Right lung (tissue), 5 donors: Measurements from ENCODE around the gene SLC51A. TPM values are rescaled to one million over a fixed set of nuclear protein-coding genes. Genes with fewer than 3 reads are reported as not detected.
"Not testable (repeated sequence)": the region's sequence is repeated elsewhere in the genome, so short reads cannot be mapped to it uniquely, and the experiment has no call there.

Source experiments
- DNase-seq, 2 donors: peaks; one replicate each; pipeline ENCODE4 v3.0.0-alpha.2; 2013
- polyA plus RNA-seq, 5 donors: library from polyadenylated mRNA; unstranded; fragments of 120-200 nt; gene quantifications; one replicate each; pipeline versions ENCODE4 v1.2.1 to v1.2.3, GENCODE V29; 2013; ENCODE audit warnings: inconsistent platforms in 1 of 5, low replicate concordance in 1 of 5; ENCODE audit not compliant: insufficient read length in 5 of 5, insufficient read depth in 1 of 5

The SLC51A gene
- polyA plus RNA-seq, 5 donors = 6.7 to 8.2 (median 7.6) TPM

- DNase-seq = no peak
Observed at GRCh38 chr3:196192524-196193051, 23.7 kb upstream of the SLC51A start.

GRCh38 chr3:196193133-196193735 is 23.1 kb upstream of the SLC51A start:
- DNase-seq = no peak

GRCh38 chr3:196193736-196194541 is 22.4 kb upstream of the SLC51A start:
- DNase-seq = no peak

- DNase-seq = no peak
Observed at GRCh38 chr3:196194542-196194915, 21.8 kb upstream of the SLC51A start.

- DNase-seq = no peak
Observed at GRCh38 chr3:196195664-196196265, 20.6 kb upstream of the SLC51A start.

GRCh38 chr3:196197524-196197923 is 18.8 kb upstream of the SLC51A start:
- DNase-seq = no peak

- DNase-seq = no peak
Observed at GRCh38 chr3:196198081-196198675, 18.2 kb upstream of the SLC51A start.

GRCh38 chr3:196198771-196199753 is 17.3 kb upstream of the SLC51A start:
- DNase-seq = no peak

- DNase-seq = no peak
Observed at GRCh38 chr3:196202516-196202970, 13.8 kb upstream of the SLC51A start.

GRCh38 chr3:196203846-196204245 is 12.5 kb upstream of the SLC51A start:
- no peak for DNase-seq

- DNase-seq = not testable (repeated sequence)
Observed at GRCh38 chr3:196205442-196206205, 10.7 kb upstream of the SLC51A start.

- DNase-seq = no peak
Observed at GRCh38 chr3:196207159-196207832, 9.0 kb upstream of the SLC51A start.

GRCh38 chr3:196207833-196208607 is 8.3 kb upstream of the SLC51A start:
- DNase-seq = no peak

GRCh38 chr3:196208942-196209695 is 7.2 kb upstream of the SLC51A start:
- no peak for DNase-seq

- not testable (repeated sequence) for DNase-seq
Observed at GRCh38 chr3:196209944-196210672, 6.2 kb upstream of the SLC51A start.

- DNase-seq = no peak
Observed at GRCh38 chr3:196210673-196211556, 5.4 kb upstream of the SLC51A start, which contains the start of gene ZDHHC19. Gene ZDHHC19, minus strand, starts transcription at chr3:196211400. Its CDS starts 85 bp downstream, at chr3:196211315.
